GM19099 (cell line): ENCODE results near the gene NEDD1.

Source experiments
- POLR2A ChIP-seq: IDR thresholded peaks from 3 replicates; pipeline ENCODE4 v1.6.1; 2011; ENCODE audit warnings: low read depth; ENCODE audit not compliant: insufficient read length; ENCODE audit errors: extremely low read depth

Gene NEDD1

GRCh38 chr12:96886998-96887677, 19.9 kb upstream of the NEDD1 start:
- no peak for TF ChIP-seq POLR2A

GRCh38 chr12:96889273-96889933, 17.7 kb upstream of the NEDD1 start:
- no peak for TF ChIP-seq POLR2A

GRCh38 chr12:96890331-96890730, 16.7 kb upstream of the NEDD1 start:
- TF ChIP-seq POLR2A = no peak

GRCh38 chr12:96892104-96892503, 15.0 kb upstream of the NEDD1 start:
- no peak for TF ChIP-seq POLR2A

- no peak for TF ChIP-seq POLR2A
Measured at GRCh38 chr12:96897421-96897820, 9.6 kb upstream of the NEDD1 start.

- TF ChIP-seq POLR2A = no peak
Measured at GRCh38 chr12:96901175-96901574, 5.9 kb upstream of the NEDD1 start.

- no peak for TF ChIP-seq POLR2A
Measured at GRCh38 chr12:96902076-96902475, 5.0 kb upstream of the NEDD1 start.

- TF ChIP-seq POLR2A = no peak
Measured at GRCh38 chr12:96906498-96906848, 584 bp upstream of the NEDD1 start.

- TF ChIP-seq POLR2A = no peak
Measured at GRCh38 chr12:96907671-96908422, 790 bp downstream of the NEDD1 start.

- TF ChIP-seq POLR2A = no peak
Measured at GRCh38 chr12:96908423-96908675, 1.3 kb downstream of the NEDD1 start.

- no peak for TF ChIP-seq POLR2A
Measured at GRCh38 chr12:96912261-96912660, 5.2 kb downstream of the NEDD1 start.

- TF ChIP-seq POLR2A = no peak
Measured at GRCh38 chr12:96912943-96913342, 5.9 kb downstream of the NEDD1 start.

GRCh38 chr12:96919510-96920210, 12.6 kb downstream of the NEDD1 start:
- TF ChIP-seq POLR2A = no peak

- no peak for TF ChIP-seq POLR2A
Measured at GRCh38 chr12:96948782-96949181, 41.7 kb downstream of the NEDD1 start.

GRCh38 chr12:96979532-96979931, 72.5 kb downstream of the NEDD1 start:
- no peak for TF ChIP-seq POLR2A

GRCh38 chr12:96980991-96981414, 73.9 kb downstream of the NEDD1 start:
- TF ChIP-seq POLR2A = no peak
